B cell (primary cell): ENCODE results near the gene UNC5B.

Source experiments
- EZH2 ChIP-seq: IDR thresholded peaks from 2 replicates; pipeline ENCODE4 v1.6.1; 2012; ENCODE audit warnings: borderline replicate concordance, low read depth, mild to moderate bottlenecking, moderate library complexity, low read length; ENCODE audit not compliant: insufficient read depth, poor library complexity, severe bottlenecking
- TF ChIP-seq, protein P1 (sequence below): fragments of 200-600 bp; IDR thresholded peaks from one replicate; pipeline ENCODE4 v1.8.0; 2022; ENCODE audit warnings: antibody characterized with exemption, mild to moderate bottlenecking

DNA sequence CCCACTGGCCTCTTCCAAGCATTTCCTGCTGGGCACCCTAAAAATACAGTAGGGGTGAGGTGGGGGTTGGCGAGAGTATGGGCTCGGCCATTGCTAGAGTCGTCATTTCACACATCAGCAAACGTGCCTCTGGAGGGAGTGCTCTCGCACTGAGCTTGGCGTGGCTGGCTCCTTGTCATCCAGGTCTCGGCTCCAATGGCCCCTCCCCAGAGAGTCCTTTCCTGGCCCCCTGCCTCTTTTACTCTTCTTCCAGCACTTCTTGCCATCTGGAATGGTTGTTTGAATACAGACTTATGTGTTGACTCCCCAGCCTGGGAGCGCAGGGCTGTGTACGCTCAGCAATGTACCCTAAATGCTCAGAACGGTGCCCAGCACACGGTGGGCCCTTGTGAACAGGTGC, 18.8 kb downstream of the UNC5B start:
- TF ChIP-seq, protein P1, sequence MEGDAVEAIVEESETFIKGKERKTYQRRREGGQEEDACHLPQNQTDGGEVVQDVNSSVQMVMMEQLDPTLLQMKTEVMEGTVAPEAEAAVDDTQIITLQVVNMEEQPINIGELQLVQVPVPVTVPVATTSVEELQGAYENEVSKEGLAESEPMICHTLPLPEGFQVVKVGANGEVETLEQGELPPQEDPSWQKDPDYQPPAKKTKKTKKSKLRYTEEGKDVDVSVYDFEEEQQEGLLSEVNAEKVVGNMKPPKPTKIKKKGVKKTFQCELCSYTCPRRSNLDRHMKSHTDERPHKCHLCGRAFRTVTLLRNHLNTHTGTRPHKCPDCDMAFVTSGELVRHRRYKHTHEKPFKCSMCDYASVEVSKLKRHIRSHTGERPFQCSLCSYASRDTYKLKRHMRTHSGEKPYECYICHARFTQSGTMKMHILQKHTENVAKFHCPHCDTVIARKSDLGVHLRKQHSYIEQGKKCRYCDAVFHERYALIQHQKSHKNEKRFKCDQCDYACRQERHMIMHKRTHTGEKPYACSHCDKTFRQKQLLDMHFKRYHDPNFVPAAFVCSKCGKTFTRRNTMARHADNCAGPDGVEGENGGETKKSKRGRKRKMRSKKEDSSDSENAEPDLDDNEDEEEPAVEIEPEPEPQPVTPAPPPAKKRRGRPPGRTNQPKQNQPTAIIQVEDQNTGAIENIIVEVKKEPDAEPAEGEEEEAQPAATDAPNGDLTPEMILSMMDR, result no peak
- no peak for TF ChIP-seq EZH2
